Gastroesophageal sphincter (tissue), 3 donors: ENCODE data around the gene RETREG1.

Experiments used
- POLR2A ChIP-seq, 2 donors: fragments of 450-650 bp; IDR thresholded peaks; one replicate each; pipeline ENCODE4 v1.6.1; 2017; ENCODE audit warnings: antibody characterized with exemption in 2 of 2, mild to moderate bottlenecking in 2 of 2, moderate library complexity in 1 of 2
- POLR2AphosphoS5 ChIP-seq: sonication (generic); formaldehyde crosslinking; IDR thresholded peaks from one replicate; pipeline ENCODE4 v1.6.1; 2017; ENCODE audit warnings: antibody characterized with exemption
- TF ChIP-seq, protein P1 (sequence below), 4 experiments: fragments of 200-600 bp in 2 of 4; fragments of 450-650 bp in 2 of 4; sonication (generic) in 1 of 4; IDR thresholded peaks; one replicate each; pipeline ENCODE4 v1.5.1; 2017 to 2019; ENCODE audit warnings: antibody characterized with exemption in 4 of 4, mild to moderate bottlenecking in 2 of 4, moderate library complexity in 2 of 4

DNA sequence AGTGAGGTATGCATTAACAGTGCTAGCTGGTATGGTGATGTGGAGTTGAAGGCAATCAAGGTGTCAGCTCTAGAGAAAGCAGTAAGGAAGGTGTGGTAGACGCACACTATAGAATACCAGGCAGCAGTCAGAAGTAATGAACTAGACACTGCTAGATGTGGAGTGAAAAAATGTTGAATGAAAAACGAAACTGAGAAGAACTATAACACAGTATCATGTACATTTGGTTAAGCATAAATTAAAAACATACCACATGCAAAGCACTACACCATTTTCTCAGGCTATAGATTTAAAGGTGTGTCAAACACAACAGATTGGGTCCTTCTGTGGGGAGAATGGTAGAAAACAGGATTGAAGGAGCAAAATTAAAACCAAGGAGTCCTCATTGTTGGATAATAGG lies 166.6 kb downstream of the RETREG1 start:
- TF ChIP-seq POLR2A (IDR thresholded peaks at IDR 0.05) (no peak), POLR2AphosphoS5 (no peak)
- TF ChIP-seq, protein P1, sequence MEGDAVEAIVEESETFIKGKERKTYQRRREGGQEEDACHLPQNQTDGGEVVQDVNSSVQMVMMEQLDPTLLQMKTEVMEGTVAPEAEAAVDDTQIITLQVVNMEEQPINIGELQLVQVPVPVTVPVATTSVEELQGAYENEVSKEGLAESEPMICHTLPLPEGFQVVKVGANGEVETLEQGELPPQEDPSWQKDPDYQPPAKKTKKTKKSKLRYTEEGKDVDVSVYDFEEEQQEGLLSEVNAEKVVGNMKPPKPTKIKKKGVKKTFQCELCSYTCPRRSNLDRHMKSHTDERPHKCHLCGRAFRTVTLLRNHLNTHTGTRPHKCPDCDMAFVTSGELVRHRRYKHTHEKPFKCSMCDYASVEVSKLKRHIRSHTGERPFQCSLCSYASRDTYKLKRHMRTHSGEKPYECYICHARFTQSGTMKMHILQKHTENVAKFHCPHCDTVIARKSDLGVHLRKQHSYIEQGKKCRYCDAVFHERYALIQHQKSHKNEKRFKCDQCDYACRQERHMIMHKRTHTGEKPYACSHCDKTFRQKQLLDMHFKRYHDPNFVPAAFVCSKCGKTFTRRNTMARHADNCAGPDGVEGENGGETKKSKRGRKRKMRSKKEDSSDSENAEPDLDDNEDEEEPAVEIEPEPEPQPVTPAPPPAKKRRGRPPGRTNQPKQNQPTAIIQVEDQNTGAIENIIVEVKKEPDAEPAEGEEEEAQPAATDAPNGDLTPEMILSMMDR (IDR thresholded peaks at IDR 0.05) = no peak
